Melanocyte of skin (primary cell): Measurements from ENCODE around the gene HIP1R. TPM values are rescaled to one million over a fixed set of nuclear protein-coding genes. Genes with fewer than 3 reads are reported as not detected.

Experiments
- total RNA-seq, 2 donors: library from RNA; depleted of rRNA; stranded (reverse); fragments of >200 nt; gene quantifications; 2 replicates each; pipeline ENCODE4 v1.2.3, GENCODE V29; 2012

The HIP1R gene
- total RNA-seq = 10 to 100 TPM; 16.0 to 29.9 TPM

DNA sequence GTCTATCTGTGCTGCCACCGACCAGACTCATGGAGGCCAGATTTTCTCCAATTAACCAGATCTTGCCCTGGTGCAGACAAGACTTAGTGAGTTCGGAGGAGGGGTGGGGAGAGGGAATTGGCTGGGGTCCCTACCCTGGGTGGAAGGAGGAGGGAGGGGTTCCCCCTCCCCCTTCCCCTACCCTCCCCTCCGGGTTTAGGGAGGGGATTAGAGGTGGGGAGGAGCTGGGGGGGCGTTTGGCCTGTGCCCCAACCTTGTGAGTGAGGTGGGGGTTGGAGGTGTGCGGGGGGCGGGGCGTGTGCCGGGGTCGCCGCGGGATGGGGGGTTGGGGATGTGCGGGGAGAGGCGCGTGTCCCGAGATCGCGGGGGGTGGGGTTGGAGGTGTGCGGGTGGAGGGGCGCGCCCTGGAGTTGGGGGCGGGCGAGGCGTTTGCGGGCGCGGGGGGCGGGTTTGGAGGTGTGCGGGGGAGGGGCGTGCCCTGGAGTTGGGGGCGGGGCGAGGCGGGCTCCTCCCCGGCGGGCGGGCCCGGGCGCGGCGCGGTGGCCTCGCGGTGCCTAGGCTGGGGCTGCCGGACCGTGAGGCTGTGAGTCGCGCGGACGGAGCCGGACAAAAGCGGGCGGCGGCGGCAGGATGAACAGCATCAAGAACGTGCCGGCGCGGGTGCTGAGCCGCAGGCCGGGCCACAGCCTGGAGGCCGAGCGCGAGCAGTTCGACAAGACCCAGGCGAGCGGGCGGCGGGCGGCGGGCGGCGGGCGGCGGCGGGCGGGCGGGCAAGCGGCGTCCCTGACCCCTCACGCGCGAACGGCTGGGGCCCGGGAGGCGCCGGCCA, at the start of gene HIP1R:
Gene HIP1R, plus strand, starts transcription at position 537 of the 829 bp plus-strand sequence. Its CDS starts 94 bp downstream, at position 631.

GRCh38 chr12:122895704-122896636, 60.7 kb downstream of the HIP1R start, which contains the start of gene VPS37B:
TSS of gene VPS37B (minus strand) at chr12:122896124. CDS start at chr12:122896062, 62 bp downstream.

Other genes starting within 250 kb of the HIP1R start
- not detected for gene HCAR2, start 132.1 kb upstream of the HIP1R start, total RNA-seq
- gene HCAR3, start 118.6 kb upstream of the HIP1R start, total RNA-seq = not detected
- under 1 TPM; under 0.01 to 0.33 TPM for gene HCAR1, start 104.6 kb upstream of the HIP1R start, total RNA-seq
- gene DENR, start 82.6 kb upstream of the HIP1R start, total RNA-seq = 10 to 100 TPM; 26.2 to 33.6 TPM
- gene CCDC62, start 60.9 kb upstream of the HIP1R start, total RNA-seq = under 1 TPM; 0.33 to 0.69 TPM
- gene VPS37B, start 60.7 kb downstream of the HIP1R start, total RNA-seq = 10 to 100 TPM; 61.3 to 82.3 TPM
- 10 to 100 TPM; 13.8 to 26.3 TPM for gene ABCB9, start 131.0 kb downstream of the HIP1R start, total RNA-seq
- 10 to 100 TPM; 11.4 to 12.7 TPM for gene OGFOD2, start 139.8 kb downstream of the HIP1R start, total RNA-seq
- 100 to 1,000 TPM in 1 of 2 donors, 10 to 100 TPM in 1; 90.2 to 121 TPM for gene ARL6IP4, start 145.2 kb downstream of the HIP1R start, total RNA-seq